ENCODE results near the gene CLDN10. TPM values are rescaled to one million over a fixed set of nuclear protein-coding genes. Genes with fewer than 3 reads are reported as not detected.

Gene CLDN10
- total and polyA plus RNA-seq, 2 donors (not counting 1 experiment from before 2014, with no cell fraction given) = not detected

DNA sequence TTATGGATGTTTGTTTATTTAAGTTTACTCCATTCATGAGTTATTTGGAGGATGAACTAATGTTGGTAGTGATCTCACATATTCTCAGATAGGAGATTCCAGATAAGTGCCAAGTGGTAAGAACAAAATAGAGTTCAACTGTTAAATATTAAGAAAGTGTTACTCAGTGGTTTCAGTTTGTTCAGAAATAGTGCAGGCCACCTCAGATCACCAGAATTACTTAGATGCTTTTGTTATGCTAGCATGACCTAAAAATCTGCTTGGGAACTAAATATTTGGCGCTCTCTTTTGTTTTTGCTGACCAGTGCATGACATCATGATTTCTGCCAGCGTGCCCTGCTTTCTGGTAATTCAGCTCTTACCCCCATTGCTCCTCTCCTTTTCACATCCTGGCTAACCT is 15.6 kb downstream of the CLDN10 start:
- POLR2A ChIA-PET = no interaction called here
- WGBS (ENCODE audit: insufficient coverage) = 100% methylated on average over 1 of the region's 2 CpGs
- H3K9me3 Mint-ChIP-seq (ENCODE audit: insufficient read depth) = peaks cover 3% of the 10 kb centered on the region

DNA sequence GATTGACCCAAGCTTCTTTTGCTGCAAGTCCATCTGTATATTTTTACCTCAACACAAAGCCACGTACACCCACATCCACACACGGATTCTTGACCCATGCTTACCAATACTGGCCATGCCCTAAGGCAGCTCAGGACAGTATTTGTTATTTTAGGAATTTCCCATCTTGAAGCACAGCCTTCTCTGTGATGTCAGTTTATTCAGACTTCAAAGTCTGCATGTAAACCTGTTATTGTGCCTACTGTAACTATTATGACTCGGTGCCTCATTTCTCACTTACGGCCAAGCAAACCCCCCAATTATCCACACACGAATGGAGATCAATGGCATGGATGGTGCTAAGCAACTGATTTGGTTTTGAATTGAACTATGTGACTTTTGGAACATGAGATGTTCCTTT is 17.5 kb downstream of the CLDN10 start:
- peaks cover 28% of the 10 kb centered on the region for H3K27me3 Mint-ChIP-seq
- ChIA-PET CTCF (no interaction called here), POLR2A (no interaction called here)
- Histone ChIP-seq H3K9me3 (ENCODE audit: control extremely low read depth in 1 of 3, control insufficient read depth in 2 of 3, insufficient read depth in 1 of 3, low read length in 2 of 3) (no peaks in the 10 kb centered on the region), H3K4me3 (ENCODE audit: control extremely low read depth in 1 of 5, extremely low read depth in 1 of 5, insufficient read depth in 1 of 5, low read depth in 2 of 5, low read length in 4 of 5) (no peak overlapping the region), H2AFZ (ENCODE audit: insufficient read depth, low read depth, low read length, poor library complexity, severe bottlenecking) (no peak overlapping the region), H3K9ac (ENCODE audit: low read length) (no peak overlapping the region), H3K4me2 (replicated peaks; ENCODE audit: low read depth, low read length, poor library complexity, severe bottlenecking) (no peak overlapping the region), H4K20me1 (ENCODE audit: control insufficient read depth, insufficient read depth, low read length, poor library complexity, severe bottlenecking) (no peaks in the 10 kb centered on the region), H3K27ac (ENCODE audit: low read length in 2 of 2) (no peak overlapping the region), H3K4me1 (ENCODE audit: control insufficient read depth in 2 of 2, insufficient read depth in 2 of 2, low read length in 2 of 2) (no peaks in the 10 kb centered on the region), H3K27me3 (replicated peaks in 1 of 4; ENCODE audit: control extremely low read depth in 1 of 4, control insufficient read depth in 3 of 4, insufficient read depth in 4 of 4, low read length in 3 of 4) (no peaks in the 10 kb centered on the region), H3K36me3 (replicated peaks in 1 of 2; ENCODE audit: control extremely low read depth in 1 of 2, control insufficient read depth in 1 of 2, extremely low read depth in 1 of 2, insufficient read depth in 2 of 2, low read length in 1 of 2) (no peaks in the 10 kb centered on the region), H3K79me2 (ENCODE audit: control insufficient read depth, insufficient read depth, low read length) (no peaks in the 10 kb centered on the region)
- H3K27ac Mint-ChIP-seq = no peak overlapping the region
- WGBS (ENCODE audit: insufficient coverage) = no CpG with 5 or more reads among the region's 5 CpGs
- no peak overlapping the region for H3K4me3 Mint-ChIP-seq
- H3K9me3 Mint-ChIP-seq (ENCODE audit: insufficient read depth) = peaks cover 3% of the 10 kb centered on the region
- intact Hi-C loops (cut with micrococcal nuclease) = no loop called here
- TF ChIP-seq EZH2 (IDR thresholded peaks at IDR 0.05; ENCODE audit: borderline replicate concordance, insufficient read depth, low read depth, low read length, poor library complexity, severe bottlenecking) = no peak
- TF ChIP-seq, protein P1, sequence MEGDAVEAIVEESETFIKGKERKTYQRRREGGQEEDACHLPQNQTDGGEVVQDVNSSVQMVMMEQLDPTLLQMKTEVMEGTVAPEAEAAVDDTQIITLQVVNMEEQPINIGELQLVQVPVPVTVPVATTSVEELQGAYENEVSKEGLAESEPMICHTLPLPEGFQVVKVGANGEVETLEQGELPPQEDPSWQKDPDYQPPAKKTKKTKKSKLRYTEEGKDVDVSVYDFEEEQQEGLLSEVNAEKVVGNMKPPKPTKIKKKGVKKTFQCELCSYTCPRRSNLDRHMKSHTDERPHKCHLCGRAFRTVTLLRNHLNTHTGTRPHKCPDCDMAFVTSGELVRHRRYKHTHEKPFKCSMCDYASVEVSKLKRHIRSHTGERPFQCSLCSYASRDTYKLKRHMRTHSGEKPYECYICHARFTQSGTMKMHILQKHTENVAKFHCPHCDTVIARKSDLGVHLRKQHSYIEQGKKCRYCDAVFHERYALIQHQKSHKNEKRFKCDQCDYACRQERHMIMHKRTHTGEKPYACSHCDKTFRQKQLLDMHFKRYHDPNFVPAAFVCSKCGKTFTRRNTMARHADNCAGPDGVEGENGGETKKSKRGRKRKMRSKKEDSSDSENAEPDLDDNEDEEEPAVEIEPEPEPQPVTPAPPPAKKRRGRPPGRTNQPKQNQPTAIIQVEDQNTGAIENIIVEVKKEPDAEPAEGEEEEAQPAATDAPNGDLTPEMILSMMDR (IDR thresholded peaks at IDR 0.05) = no peak
- no peak for ATAC-seq (ENCODE audit: low read depth)
- no peaks in the 10 kb centered on the region for H3K4me1 Mint-ChIP-seq
- DNase-seq = no peak

More for the DNA sequence above, 15.6 kb downstream of the CLDN10 start:
- Histone ChIP-seq H3K36me3 (replicated peaks in 1 of 2; ENCODE audit: control extremely low read depth in 1 of 2, control insufficient read depth in 1 of 2, extremely low read depth in 1 of 2, insufficient read depth in 2 of 2, low read length in 1 of 2) (no peaks in the 10 kb centered on the region), H3K4me1 (ENCODE audit: control insufficient read depth in 2 of 2, insufficient read depth in 2 of 2, low read length in 2 of 2) (no peaks in the 10 kb centered on the region), H3K27ac (ENCODE audit: low read length in 2 of 2) (no peak overlapping the region), H3K9ac (ENCODE audit: low read length) (no peak overlapping the region), H3K4me2 (replicated peaks; ENCODE audit: low read depth, low read length, poor library complexity, severe bottlenecking) (no peak overlapping the region), H3K4me3 (ENCODE audit: control extremely low read depth in 1 of 5, extremely low read depth in 1 of 5, insufficient read depth in 1 of 5, low read depth in 2 of 5, low read length in 4 of 5) (no peak overlapping the region), H3K27me3 (replicated peaks in 1 of 4; ENCODE audit: control extremely low read depth in 1 of 4, control insufficient read depth in 3 of 4, insufficient read depth in 4 of 4, low read length in 3 of 4) (no peaks in the 10 kb centered on the region), H2AFZ (ENCODE audit: insufficient read depth, low read depth, low read length, poor library complexity, severe bottlenecking) (no peak overlapping the region), H3K79me2 (ENCODE audit: control insufficient read depth, insufficient read depth, low read length) (no peaks in the 10 kb centered on the region), H3K9me3 (ENCODE audit: control extremely low read depth in 1 of 3, control insufficient read depth in 2 of 3, insufficient read depth in 1 of 3, low read length in 2 of 3) (no peaks in the 10 kb centered on the region), H4K20me1 (ENCODE audit: control insufficient read depth, insufficient read depth, low read length, poor library complexity, severe bottlenecking) (no peaks in the 10 kb centered on the region)
- no peak for DNase-seq
- ATAC-seq (ENCODE audit: low read depth) = no peak
- CTCF ChIA-PET = no interaction called here
- Mint-ChIP-seq H3K27ac (no peak overlapping the region), H3K27me3 (peaks cover 30% of the 10 kb centered on the region), H3K4me3 (no peak overlapping the region), H3K4me1 (no peaks in the 10 kb centered on the region)
- TF ChIP-seq EZH2 (IDR thresholded peaks at IDR 0.05; ENCODE audit: borderline replicate concordance, insufficient read depth, low read depth, low read length, poor library complexity, severe bottlenecking) = no peak
- TF ChIP-seq, protein P1 (IDR thresholded peaks at IDR 0.05) = no peak
- intact Hi-C loops (cut with micrococcal nuclease) = no loop called here

All from B cell (primary cell).